Glutamatergic neuron (in vitro differentiated cells): ENCODE results near the gene ASB6. TPM values are rescaled to one million over a fixed set of nuclear protein-coding genes. Genes with fewer than 3 reads are reported as not detected.
A peak's percentile ranks its signal among the peaks of the same experiment; 100 is the strongest.
"Not testable (repeated sequence)": the region's sequence is repeated elsewhere in the genome, so short reads cannot be mapped to it uniquely, and the experiment has no call there.

Experiments used
- DNase-seq: peaks from one replicate; pipeline ENCODE4 v3.0.0; 2022
- H3K27ac Mint-ChIP-seq: one replicate; pipeline ENCODE4 v1.8.0; 2020; ENCODE audit warnings: mild to moderate bottlenecking, mixed read lengths, inconsistent platforms; ENCODE audit not compliant: unreplicated experiment
- H3K27me3 Mint-ChIP-seq: one replicate; pipeline ENCODE4 v1.8.0; 2020; ENCODE audit warnings: mild to moderate bottlenecking, moderate library complexity, mixed read lengths, inconsistent platforms; ENCODE audit not compliant: unreplicated experiment
- H3K36me3 Mint-ChIP-seq: one replicate; pipeline ENCODE4 v1.8.0; 2020; ENCODE audit warnings: mild to moderate bottlenecking, mixed read lengths, inconsistent platforms; ENCODE audit not compliant: unreplicated experiment
- H3K4me1 Mint-ChIP-seq: one replicate; pipeline ENCODE4 v1.8.0; 2020; ENCODE audit warnings: mild to moderate bottlenecking, low read depth, mixed read lengths, inconsistent platforms; ENCODE audit not compliant: unreplicated experiment
- H3K4me3 Mint-ChIP-seq: one replicate; pipeline ENCODE4 v1.8.0; 2020; ENCODE audit warnings: mild to moderate bottlenecking, mixed read lengths, inconsistent platforms; ENCODE audit not compliant: unreplicated experiment
- H3K9me3 Mint-ChIP-seq: one replicate; pipeline ENCODE4 v1.8.0; 2020; ENCODE audit warnings: mild to moderate bottlenecking, moderate library complexity, mixed read lengths, inconsistent platforms; ENCODE audit not compliant: unreplicated experiment
- CTCF ChIP-seq: fragments of 200-600 bp; sonication (generic); IDR thresholded peaks from one replicate; pipeline ENCODE4 v1.5.0; 2021; ENCODE audit not compliant: partially characterized antibody, unreplicated experiment
- total RNA-seq: library from RNA; stranded (reverse); fragmentation: NEBNext Ultra II Directional; extraction: Animal tissue kit (Norgen Biotek cat#: 25700); gene quantifications from one replicate; pipeline ENCODE4 v1.2.1, GENCODE V29; 2021; ENCODE audit not compliant: unreplicated experiment

Gene ASB6
- total RNA-seq, 1 donor from 2014 or later = 25.4 TPM

- Mint-ChIP-seq H3K27ac (no peak overlapping the region), H3K4me1 (peaks cover 4% of the 10 kb centered on the region), H3K4me3 (no peak overlapping the region), H3K36me3 (no peaks in the 10 kb centered on the region), H3K27me3 (peaks cover 12% of the 10 kb centered on the region), H3K9me3 (peaks cover 4% of the 10 kb centered on the region)
- TF ChIP-seq CTCF = no peak
- no peak for DNase-seq
Measured at GRCh38 chr9:129665814-129666520, 24.0 kb upstream of the ASB6 start.

GRCh38 chr9:129665389-129665775 is 23.4 kb upstream of the ASB6 start, which contains the start of gene PRRX2:
PRRX2 (plus strand) TSS chr9:129665647; CDS start chr9:129665868, 221 bp downstream.
- DNase-seq = peak; percentile 60
- no peak for TF ChIP-seq CTCF
- peaks cover 2% of the 10 kb centered on the region for H3K4me1 Mint-ChIP-seq
- H3K4me3 Mint-ChIP-seq = peak within 1 kb of the TSS; percentile 30
- H3K27ac Mint-ChIP-seq = peak within 1 kb of the TSS; percentile 59
- no peaks in the 10 kb centered on the region for H3K36me3 Mint-ChIP-seq
- H3K27me3 Mint-ChIP-seq = peaks cover 12% of the 10 kb centered on the region
- peaks cover 2% of the 10 kb centered on the region for H3K9me3 Mint-ChIP-seq

- peak; percentile 32 for DNase-seq
- Mint-ChIP-seq H3K4me1 (no peaks in the 10 kb centered on the region), H3K4me3 (no peak overlapping the region), H3K27ac (peak overlapping the region; percentile 59), H3K9me3 (peaks cover 2% of the 10 kb centered on the region), H3K36me3 (no peaks in the 10 kb centered on the region), H3K27me3 (peaks cover 12% of the 10 kb centered on the region)
- no peak for TF ChIP-seq CTCF
Measured at GRCh38 chr9:129664746-129665388, 22.9 kb upstream of the ASB6 start.

- not testable (repeated sequence) for H3K27ac Mint-ChIP-seq, H3K27me3 Mint-ChIP-seq, DNase-seq, H3K9me3 Mint-ChIP-seq, H3K4me1 Mint-ChIP-seq, H3K36me3 Mint-ChIP-seq, H3K4me3 Mint-ChIP-seq
Measured at GRCh38 chr9:129662239-129662638, 20.3 kb upstream of the ASB6 start.

DNA sequence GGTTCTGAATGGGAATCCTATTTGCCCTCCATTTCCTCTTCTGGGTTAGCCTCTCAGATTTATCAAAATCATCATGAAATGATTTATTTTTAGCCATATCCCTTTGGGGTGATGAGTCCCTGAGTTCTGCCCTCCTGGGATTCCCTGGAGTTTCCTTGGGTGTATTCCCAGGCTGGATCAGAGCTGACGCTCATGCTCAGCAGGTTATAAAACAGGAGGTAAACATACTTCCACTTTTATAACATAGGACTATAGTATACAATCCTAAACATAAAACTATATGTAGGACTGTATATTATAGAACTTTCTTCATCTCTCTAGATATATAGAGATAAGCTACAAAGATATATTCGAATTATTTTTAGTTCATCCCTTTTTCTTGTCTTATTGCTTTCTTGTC is 19.1 kb upstream of the ASB6 start:
- H3K27ac Mint-ChIP-seq = no peak overlapping the region
- H3K36me3 Mint-ChIP-seq = no peaks in the 10 kb centered on the region
- peaks cover 9% of the 10 kb centered on the region for H3K27me3 Mint-ChIP-seq
- no peak overlapping the region for H3K4me3 Mint-ChIP-seq
- no peak for DNase-seq
- no peak for TF ChIP-seq CTCF
- no peaks in the 10 kb centered on the region for H3K9me3 Mint-ChIP-seq
- H3K4me1 Mint-ChIP-seq = no peaks in the 10 kb centered on the region
